CD4-positive, alpha-beta T cell treated with Interleukin-17A for 1 hour (primary cell): ENCODE results near the gene PATJ.

ENCODE experiments used
- DNase-seq: peaks from one replicate; pipeline ENCODE4 v3.0.0-alpha.2; 2020

PATJ gene

GRCh38 chr1:61993331-61993961, 251.2 kb downstream of the PATJ start:
- no peak for DNase-seq

- no peak for DNase-seq
These were observed 253.4 kb downstream of the PATJ start for GRCh38 chr1:61995641-61996040.

GRCh38 chr1:61997123-61997522, 254.8 kb downstream of the PATJ start:
- no peak for DNase-seq

- no peak for DNase-seq
These were observed 261.5 kb downstream of the PATJ start for GRCh38 chr1:62003777-62004176.

GRCh38 chr1:62006690-62007089, 264.4 kb downstream of the PATJ start:
- DNase-seq, result no peak

- DNase-seq, result no peak
These were observed 268.7 kb downstream of the PATJ start for GRCh38 chr1:62011006-62011405.

- no peak for DNase-seq
These were observed 269.8 kb downstream of the PATJ start for GRCh38 chr1:62012095-62012494.

- DNase-seq, result no peak
These were observed 270.6 kb downstream of the PATJ start for GRCh38 chr1:62012836-62013235.

- DNase-seq, result no peak
These were observed 271.0 kb downstream of the PATJ start for GRCh38 chr1:62013264-62013663.

- no peak for DNase-seq
These were observed 280.2 kb downstream of the PATJ start for GRCh38 chr1:62022382-62022983.

- no peak for DNase-seq
These were observed 282.4 kb downstream of the PATJ start for GRCh38 chr1:62024690-62025089.

GRCh38 chr1:62025154-62025553, 282.9 kb downstream of the PATJ start:
- no peak for DNase-seq

- no peak for DNase-seq
These were observed 283.6 kb downstream of the PATJ start for GRCh38 chr1:62025892-62026291.

- no peak for DNase-seq
These were observed 287.4 kb downstream of the PATJ start for GRCh38 chr1:62029704-62030103.

GRCh38 chr1:62034790-62035189, 292.5 kb downstream of the PATJ start:
- no peak for DNase-seq

GRCh38 chr1:62037274-62037673, 295.0 kb downstream of the PATJ start:
- DNase-seq, result no peak

GRCh38 chr1:62038594-62039284, 296.5 kb downstream of the PATJ start:
- no peak for DNase-seq

- DNase-seq, result no peak
These were observed 298.2 kb downstream of the PATJ start for GRCh38 chr1:62040450-62040849.

- no peak for DNase-seq
These were observed 298.7 kb downstream of the PATJ start for GRCh38 chr1:62040973-62041372.

GRCh38 chr1:62043154-62043553, 300.9 kb downstream of the PATJ start:
- DNase-seq, result no peak

- no peak for DNase-seq
These were observed 303.3 kb downstream of the PATJ start for GRCh38 chr1:62045574-62045973.

- no peak for DNase-seq
These were observed 304.6 kb downstream of the PATJ start for GRCh38 chr1:62046927-62047326.

- DNase-seq, result no peak
These were observed 307.9 kb downstream of the PATJ start for GRCh38 chr1:62050165-62050564.

GRCh38 chr1:62052946-62053345, 310.7 kb downstream of the PATJ start:
- no peak for DNase-seq

GRCh38 chr1:62054188-62054587, 311.9 kb downstream of the PATJ start:
- no peak for DNase-seq
